ENCODE measurements around the gene LSS.

The LSS gene

DNA sequence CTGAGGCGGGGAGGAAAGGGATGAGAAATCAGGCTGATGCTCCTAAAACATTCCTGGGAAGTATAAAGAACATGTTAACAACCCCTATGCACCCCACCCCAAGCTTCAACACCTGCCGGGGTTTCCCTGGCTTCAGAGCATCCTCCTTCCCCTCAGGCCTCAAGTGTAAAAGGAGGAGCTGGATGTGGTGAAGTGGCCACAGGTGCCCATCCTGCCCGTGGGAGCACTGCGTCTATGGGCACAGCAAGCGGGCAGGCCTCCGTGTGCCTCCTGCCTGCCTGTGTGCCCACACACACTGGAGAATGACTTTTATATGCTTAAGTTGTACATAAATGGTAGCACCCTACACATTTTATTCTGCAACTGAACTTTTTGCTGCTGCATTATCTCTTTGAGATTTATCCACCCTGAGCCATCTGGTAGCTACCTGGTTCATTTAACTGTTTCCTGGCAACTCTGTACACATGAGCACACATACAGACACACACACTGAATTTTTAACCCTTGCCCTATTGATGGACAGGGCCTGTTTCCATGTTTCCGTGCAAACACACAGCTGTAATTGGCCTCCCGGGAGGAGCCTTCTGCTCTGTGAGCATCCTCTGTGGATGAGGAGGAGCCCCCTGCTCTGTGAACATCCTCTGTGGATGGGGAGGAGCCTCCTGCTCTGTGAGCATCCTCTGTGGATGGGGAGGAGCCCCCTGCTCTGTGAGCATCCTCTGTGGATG lies 59.8 kb downstream of the LSS start:
- peak; percentile 15 for DNase-seq (ENCODE audit: low spot score)

DNA sequence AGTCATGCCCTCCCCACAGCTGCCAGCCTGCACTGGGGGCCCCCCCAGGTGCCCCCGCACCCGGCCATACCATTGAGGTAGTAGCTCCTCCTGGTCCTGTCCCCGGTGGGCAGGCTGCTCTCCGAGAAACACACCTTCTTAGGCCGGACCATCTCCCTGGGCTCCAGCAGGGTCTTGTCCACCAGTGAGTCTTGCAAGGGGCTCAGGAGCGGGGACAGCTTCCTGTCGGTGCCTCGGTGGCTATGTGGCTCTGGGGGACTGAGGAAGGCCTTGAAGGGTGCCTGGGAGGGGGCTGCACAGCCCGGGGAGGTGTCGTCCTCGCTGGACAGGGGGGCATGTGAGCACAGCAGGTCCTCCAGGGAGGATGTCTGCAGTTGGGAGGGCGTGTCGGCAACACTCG lies 60.3 kb downstream of the LSS start:
- peak; percentile 21 for DNase-seq (ENCODE audit: low spot score)

DNA sequence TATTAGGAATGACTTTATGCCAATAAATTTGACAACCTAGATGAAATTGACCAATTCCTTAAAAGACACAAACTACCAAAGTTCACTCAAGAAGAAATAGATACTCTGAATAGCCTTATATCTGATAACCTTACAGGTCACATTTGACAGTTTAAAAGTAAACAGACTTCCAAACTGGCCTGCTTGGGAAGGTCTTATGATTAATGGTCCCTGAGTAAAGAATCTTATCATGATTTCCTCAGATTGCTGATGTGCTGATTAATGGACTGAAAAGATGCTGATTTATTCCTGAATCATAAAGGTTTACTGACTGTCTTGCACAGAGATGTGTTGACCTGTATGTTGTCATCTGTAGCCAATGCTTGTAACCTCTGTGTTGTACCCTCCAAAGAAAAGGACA lies 63.5 kb downstream of the LSS start:
- DNase-seq (ENCODE audit: low spot score), result no peak

DNA sequence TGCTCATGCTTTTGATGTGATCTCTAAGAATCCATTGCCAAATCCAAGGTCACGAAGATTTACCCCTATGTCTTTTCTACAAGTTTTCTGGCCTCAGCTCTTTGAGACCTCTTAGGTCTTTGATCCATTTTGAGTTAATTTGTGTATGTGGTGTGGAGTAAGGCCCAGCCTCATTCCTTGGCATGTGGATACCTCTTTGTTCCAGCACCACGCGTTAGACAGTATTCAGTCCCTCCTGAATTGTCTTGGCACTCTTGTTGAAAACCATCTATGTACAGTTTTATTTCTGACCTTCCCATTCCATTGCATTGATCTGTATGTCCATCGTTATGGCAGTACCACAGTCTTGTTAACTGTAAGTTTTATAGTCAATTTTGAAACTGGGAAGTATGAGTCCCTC lies 65.2 kb downstream of the LSS start:
- DNase-seq (ENCODE audit: low spot score), result no peak

DNA sequence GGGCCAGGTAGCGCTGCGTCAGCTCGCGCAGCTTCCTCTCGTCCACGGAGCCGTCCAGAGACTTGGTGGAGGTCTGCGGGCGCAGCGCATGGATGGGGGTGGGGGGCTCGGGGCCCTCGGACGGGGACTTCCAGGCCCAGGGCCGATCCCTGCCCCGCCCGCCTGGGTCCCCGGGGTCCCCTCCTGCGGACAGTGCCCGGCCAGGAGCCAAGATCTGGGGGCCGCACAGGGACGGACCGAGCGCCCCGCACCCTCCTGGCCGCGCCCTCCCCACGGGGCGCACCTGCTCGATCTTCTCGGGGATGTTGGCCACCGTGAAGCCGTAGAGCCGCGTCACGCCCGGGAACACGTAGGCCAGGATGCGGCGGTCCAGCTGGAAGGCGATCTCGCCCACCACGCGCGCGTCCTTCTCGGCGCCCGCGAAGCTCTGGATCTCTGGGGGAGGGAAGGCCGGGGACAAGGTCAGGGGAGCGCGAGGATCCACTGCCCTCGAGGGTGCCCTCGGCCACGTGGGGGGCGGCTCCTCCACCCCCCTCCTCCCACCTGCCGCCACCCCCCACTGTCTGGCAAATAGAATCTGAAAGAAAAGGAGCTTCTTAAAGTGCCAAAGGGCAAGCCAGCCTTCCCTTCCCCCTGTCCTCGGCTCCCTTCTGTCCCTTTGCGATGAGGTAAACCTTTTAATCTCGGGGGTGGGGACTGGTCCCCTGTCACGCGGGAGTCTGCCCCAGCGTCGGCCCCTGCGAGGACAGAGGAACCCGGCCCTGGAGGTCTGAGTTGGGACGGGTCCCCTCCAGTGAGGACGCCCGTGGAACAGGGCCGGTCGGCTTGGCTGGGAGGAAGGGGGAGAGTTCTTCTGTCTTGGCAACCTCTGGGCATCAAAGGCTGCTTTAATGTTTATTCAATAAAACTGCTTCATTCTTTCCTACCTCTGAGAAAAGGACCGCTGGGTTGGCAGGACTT lies 66.7 kb downstream of the LSS start:
- DNase-seq (ENCODE audit: low spot score), result peak; percentile 40

DNA sequence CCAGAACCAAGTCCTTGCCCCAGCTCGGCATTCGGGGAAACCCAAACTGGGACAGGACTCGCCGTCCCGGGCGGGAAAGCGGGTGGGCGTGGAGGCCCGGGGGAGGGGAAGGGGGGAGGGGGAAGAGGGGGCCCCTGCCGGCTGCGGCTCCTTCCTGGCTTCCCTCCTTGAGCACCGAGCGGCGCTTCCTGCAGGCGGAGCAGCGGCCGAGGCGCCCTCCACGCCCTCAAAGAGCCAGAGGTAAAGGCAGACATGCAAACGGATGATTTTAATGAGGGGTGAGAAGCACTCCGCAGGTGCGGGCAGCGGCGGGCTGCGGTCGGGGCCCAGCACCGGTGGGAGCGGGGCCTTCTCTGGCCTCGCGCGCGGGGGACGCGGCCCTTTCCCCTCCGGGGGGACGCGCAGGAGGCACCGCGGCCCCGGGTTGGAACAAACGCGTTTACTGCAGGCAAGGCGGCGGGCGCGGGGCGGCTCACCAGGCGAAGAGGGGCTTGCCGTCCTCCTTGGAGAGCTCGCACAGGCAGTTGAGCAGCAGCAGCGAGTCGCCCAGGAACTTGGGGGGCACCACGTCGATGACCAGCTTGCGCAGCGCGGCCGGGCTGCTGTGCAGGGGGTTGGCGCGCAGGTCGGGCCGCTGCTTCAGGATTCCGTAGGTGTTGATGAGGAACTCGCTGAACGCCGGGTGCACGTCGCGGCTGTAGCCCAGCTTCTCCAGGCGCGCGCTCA lies 67.5 kb downstream of the LSS start:
- peak; percentile 39 for DNase-seq (ENCODE audit: low spot score)

DNA sequence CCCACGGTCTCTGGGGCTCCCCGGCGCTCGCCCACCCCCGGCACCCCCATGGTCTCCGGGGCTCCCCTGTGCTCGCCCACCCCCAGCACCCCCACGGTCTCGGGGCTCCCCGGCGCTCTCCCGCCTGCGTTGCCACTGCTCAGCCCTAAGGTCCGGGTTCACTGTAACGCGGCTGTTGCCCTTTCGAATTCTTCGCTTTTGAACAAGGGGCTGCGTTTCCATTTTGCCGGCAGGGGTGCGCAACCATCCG lies 68.0 kb downstream of the LSS start:
- no peak for DNase-seq (ENCODE audit: low spot score)

DNA sequence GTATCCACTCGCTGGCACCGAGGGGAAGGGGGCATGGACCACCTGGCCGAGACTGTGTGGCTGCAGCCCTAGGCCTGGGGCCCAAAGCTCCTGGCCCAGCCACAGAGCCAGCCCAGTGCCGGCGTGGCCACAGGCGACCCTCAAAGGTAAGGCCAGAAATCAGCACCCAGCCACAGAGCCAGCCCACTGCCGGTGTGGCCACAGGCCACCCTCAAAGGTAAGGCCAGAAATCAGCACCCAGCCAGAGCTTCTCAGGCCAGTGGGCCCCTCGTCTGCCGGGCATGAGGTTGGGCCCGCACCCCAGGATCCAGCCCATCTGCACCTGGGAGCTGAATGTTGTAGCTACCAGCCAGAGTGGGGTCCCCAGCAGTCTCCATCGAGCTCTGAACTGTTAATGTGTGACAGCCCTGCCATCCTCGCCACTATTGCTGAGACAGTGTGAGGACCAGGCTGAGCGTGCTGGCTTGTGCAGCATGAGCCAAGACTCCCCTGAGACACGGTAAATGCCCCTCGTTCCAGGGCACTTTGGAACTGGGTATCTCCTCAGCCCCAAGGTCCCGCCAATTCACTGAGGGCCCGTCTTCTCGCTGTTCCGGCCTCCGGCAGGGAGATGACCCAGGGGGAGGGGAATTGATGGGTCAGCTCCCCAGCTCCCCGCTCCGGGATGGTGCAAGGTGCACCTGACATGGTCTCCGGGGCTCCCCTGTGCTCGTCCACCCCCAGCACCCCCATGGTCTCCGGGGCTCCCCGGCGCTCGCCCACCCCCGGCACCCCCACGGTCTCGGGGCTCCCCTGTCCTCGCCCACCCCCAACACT lies 68.5 kb downstream of the LSS start:
- DNase-seq (ENCODE audit: low spot score), result no peak

DNA sequence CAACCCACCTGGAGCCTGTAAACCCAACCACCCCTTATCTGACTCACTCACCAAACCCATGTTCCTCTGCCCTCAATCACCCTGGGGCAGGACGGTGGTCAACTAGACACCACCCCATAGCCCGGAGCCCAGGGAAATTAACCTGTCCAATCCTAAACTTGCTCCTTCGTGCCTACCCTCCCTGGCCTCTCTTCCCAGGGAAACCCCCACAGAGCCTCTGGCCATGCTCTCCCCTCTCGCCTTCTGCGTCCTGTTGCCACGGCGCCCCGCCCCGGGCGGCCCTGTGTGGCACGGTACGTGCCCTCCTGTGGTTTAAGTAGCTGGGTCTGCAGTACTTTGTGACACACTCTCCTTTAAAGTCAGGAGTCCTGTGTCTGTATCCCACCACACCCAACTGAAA lies 69.2 kb downstream of the LSS start:
- DNase-seq (ENCODE audit: low spot score), result no peak

DNA sequence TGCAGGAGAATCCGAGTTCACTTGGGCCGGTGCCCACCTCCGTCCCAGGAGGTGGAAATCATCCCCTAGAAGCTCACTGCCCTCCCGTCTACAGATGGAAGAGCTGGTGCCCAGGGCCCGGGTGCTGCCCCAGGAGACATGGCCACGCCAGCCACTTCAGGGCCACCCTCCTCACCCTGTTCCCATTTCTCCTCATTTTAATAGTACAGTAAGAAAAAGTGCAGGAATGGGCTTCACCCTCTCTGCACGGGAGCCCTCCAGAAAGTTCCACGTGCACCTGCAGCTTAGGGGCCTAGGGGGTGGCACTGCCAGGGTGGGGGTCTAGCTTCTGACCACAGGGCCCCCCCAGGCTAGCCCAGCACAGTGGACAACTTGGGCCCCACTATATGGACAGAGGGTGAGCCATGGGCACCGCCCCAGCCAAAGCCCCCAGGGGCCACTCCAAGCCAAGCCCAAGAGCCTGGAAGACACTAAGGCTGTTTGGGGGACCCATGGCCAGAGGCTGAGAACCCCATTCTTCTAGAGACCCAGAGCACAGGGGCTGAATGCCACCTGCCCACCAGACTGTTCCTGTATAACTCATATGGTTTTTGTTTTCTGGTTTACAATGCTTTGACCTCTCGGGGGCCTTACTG lies 69.8 kb downstream of the LSS start:
- DNase-seq (ENCODE audit: low spot score), result no peak

DNA sequence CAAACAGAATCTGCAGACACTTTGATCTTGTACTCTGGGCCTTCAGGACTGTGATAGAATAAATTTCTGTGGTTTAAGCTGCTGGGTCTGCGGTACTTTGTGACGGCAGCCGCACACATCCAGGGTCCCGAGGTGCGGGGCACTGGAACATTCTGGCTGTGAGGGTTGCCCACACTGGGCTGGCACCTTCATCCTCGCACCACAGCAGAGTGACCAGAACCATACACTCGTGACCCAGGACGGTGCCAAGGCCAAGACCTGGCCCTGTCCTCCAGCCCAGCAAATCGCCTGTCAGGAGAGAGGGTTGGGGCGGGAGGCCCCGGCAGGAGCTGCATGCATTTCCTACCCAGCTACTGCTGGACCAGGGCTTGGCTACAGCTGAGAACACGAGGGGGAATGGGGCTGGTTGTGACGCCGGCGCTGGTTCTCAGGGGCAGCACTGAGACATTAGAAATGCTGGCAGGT lies 70.6 kb downstream of the LSS start:
- no peak for DNase-seq (ENCODE audit: low spot score)

DNA sequence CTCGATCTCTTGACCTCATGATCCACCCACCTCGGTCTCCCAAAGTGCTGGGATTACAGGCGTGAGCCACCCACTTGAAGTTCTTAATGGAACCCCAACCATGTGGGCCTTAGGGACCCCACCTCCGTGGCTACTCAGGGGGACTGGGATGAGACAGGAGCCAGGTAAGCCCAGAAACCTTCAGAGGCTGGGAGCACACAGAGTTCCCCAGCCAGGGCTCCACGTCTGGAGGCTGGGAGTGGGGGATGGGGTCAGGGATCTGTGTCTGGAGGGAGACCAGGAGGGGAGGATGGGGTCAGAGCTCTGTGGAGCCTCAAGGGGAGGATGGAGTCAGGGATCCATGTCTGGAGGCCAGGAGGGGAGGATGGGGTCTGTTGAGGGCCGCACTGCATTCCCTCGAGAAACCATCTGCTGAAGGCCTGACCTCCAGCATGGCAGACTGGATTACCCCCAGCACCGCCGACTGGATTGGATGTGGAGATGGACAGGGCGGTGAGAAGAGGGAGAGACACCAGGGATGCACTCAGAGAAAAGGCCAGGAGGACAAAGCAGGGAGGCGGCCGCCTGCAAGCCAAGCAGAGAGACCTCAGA lies 71.1 kb downstream of the LSS start:
- no peak for DNase-seq (ENCODE audit: low spot score)

DNA sequence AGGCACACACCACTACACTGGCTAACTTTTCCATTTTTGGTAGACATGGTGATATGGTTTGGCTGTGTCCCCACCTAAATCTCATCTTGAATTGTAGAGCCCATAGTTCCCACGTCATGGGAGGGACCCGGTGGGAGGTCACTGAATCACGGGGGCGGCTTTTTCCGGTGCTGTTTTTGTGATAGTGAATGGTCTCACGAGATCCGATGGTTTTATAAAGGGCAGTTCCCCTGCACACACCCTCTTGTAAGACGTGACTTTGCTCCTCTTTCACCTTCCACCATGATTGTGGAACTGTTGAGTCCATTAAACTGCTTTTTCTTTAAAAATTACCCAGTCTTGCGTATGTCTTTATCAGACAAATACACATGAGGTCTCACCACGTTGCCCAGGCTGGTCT lies 71.9 kb downstream of the LSS start:
- no peak for DNase-seq (ENCODE audit: low spot score)

DNA sequence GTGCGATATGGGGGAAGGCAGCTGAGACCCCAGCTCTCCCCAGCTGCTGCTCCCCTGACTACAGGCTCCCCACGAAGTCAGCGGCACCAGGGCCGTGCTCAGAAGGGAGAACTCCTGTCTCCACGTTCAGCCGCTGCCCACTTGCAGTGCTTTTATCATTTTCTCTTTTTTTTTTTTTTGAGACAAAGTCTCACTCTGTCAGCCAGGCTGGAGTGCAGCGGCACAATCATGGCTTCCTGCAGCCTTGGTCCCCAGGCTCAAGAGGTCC lies 72.3 kb downstream of the LSS start:
- no peak for DNase-seq (ENCODE audit: low spot score)

DNA sequence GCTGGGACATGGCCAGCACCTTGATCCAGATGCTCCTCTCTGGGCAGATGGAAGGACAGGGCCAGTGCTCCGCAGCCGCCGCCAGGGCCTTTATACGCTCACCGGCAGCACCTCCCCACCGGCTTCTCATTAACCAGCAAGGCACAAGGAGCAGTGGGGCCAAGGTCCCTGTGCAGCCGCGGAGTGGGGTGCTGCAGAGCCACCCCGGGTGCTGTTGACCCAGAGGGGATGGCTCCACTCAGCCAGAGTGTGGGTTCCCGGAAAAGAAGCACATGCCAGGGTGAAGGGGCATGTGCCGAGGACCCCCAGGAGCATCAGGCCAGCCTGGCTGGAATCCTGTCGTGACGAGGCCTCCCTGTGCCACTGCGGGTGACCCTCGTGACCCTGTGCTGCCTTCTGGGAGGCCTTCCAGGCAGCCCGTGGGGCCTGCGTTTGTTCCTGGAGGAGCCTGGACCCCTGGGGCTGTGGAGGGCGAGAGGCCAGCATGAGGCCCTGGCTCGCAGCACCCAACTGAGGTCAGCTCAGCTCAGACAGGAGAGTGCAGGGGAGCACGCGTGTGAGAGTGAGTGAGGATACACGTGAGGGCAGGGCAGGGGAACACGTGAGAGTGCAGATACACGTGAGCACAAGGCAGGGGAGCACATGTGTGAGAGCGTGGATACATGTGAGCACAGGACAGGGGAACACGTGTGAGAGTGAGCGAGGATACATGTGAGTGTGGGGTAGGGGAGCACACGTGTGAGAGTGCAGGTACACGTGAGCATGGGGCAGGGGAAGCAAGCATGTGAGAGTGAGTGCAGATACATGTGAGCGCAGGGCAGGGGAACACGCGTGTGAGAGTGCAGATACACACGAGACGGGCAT lies 72.8 kb downstream of the LSS start, which contains the start of gene FTCD:
TSS of gene FTCD (minus strand) at position 66 of the 864 bp plus-strand sequence. CDS start at position 10, 56 bp downstream.
- DNase-seq (ENCODE audit: low spot score), result no peak

DNA sequence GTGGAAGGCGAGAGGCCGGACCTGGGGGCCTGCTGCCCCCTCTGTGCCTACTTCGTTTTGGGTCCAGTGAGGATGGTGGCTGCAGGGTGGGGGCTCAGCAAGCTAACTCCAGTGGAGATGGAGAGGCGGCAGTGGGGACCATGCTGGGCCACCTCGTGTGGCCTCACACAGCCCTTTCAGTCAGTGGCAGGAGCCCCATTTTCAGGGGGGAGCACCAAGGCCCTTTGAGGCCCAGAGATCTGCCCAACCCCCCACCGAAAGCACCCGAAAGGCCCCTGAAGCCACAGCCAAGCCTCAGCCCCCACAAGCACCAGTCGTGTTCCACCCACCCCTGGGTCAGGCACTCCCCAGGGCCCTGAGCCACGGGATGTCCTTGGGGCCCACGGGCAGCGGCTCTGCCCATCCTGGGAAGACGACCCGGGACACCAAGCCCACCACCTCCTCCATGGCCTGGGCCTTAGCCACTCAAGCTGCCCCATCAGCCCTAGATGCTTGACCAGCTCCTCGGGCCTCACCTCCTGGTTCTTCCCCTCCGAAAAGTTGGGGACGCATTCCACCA lies 73.5 kb downstream of the LSS start:
- DNase-seq (ENCODE audit: low spot score), result no peak

DNA sequence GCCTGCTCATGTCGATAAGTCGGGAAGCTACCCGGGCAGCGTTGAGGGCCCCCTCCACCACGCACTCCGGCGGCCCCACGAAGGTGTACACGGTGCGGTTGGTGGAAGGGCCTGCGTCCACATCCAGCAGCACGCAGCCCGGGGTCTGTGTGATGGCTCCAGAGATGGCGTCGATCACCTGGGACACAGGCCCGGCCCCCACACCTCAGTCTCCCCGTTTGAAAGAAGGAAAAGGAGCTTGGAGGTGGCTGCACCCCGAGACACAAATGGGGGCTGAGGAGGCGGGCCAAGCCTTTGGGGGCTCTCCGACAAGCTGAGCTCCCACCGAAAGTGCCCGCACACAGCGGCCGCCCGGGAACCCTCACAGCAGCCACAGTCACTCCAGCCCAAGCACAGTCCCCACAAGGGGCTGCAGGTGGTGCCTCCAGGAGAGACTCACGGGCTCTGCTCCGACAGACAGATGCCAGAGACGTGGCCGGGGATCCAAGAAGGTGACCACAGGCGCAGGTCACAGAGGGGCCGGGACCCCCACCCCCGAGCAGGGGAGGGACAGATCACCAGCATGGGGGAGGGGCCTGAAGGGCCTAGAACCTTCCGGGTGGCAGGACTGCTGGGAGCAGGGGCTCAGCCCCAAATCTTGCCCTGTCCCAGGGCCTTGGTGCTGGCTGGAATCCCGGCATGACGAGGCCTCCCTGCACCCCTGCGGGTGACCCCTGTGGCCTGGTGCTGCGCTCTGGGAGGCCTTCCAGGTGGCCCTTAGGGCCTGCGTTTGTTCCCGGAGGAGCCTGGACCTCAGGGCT lies 74.2 kb downstream of the LSS start:
- DNase-seq (ENCODE audit: low spot score), result no peak

DNA sequence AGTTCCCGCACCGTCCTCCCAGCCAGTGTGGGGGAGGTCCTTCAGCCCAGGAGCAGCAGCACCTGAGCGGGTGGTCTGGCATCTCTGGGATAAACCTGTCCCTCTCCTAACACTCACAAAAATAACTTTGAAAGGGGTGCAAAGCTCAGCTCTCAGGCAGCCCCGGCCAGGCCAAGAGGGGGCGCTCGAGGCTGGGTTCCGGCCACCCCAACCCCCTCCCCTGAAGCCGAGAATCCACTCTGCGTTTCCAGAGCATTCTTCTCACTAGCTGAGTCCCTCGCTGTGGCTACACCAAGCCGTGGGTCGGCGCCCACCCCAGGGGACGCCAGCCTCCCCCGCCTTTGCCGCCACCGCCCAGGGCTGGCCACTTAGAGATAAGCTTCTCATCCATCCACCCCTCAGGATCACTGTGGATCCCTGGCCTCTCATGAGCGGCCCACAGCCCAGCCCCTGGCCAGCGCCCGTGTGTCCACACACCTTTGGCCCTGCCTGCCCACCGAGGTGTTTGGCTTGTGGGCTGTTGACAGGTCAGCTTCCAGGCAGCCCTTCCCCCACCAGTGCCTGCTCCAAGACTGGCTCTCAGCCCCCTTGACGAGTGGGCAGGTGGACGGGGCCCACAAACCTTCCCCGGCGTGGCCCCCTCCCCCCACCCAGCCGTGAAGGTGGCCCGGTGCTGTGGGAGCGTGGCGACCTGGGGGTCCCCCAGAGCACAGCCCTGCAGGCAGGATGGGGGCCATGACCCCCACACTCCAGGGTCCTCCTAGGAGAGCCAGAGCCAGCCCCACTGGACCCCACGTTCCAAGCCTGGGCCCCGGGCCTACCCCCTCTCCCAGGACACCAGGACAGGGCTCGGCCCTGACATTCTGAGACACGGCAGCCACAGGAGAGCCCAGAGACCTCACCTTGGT lies 75.1 kb downstream of the LSS start:
- DNase-seq (ENCODE audit: low spot score), result peak; percentile 81
